A673 (cell line): ENCODE results near the gene PEX1. TPM values are rescaled to one million over a fixed set of nuclear protein-coding genes. Genes with fewer than 3 reads are reported as not detected.

Experiments
- BruUV-seq: library from RNA; stranded (reverse); fragments of 400-500 nt; replicated peaks from 2 replicates; lab custom pipeline; 2021; lab: Mats Ljungman, UMichigan
- CTCF ChIA-PET: fragments of 300-600 bp; sonication (Branson Sonifier 250); formaldehyde crosslinking; loops from one replicate; lab custom pipeline; 2022; ENCODE audit warnings: antibody characterized with exemption; lab: Charles Lee
- POLR2A ChIA-PET: fragments of 300-600 bp; sonication (Branson Sonifier 250); formaldehyde crosslinking; loops from one replicate; lab custom pipeline; 2022; ENCODE audit warnings: antibody characterized with exemption; ENCODE audit not compliant: low non-redundant PET; lab: Charles Lee
- DNase-seq: peaks from one replicate; pipeline ENCODE4 v3.0.0-alpha.2; 2015; ENCODE audit warnings: low spot score
- H3K27ac ChIP-seq: fragments of 200-600 bp; sonication (generic); 2 replicates; pipeline ENCODE4 v1.5.1; 2016; ENCODE audit warnings: mixed run types, low read depth, mild to moderate bottlenecking, mixed read lengths, antibody characterized with exemption, low read length; ENCODE audit not compliant: poor library complexity, severe bottlenecking
- H3K27me3 ChIP-seq: fragments of 200-600 bp; sonication (generic); replicated peaks from 2 replicates; pipeline ENCODE4 v1.6.1; 2017; ENCODE audit warnings: mixed run types, low read depth, mild to moderate bottlenecking, mixed read lengths, antibody characterized with exemption, low read length; ENCODE audit not compliant: insufficient read depth, poor library complexity
- H3K36me3 ChIP-seq: fragments of 200-600 bp; sonication (generic); 2 replicates; pipeline ENCODE4 v1.6.1; 2016; ENCODE audit warnings: mixed run types, mild to moderate bottlenecking, mixed read lengths, antibody characterized with exemption, low read length; ENCODE audit not compliant: insufficient read depth, poor library complexity, severe bottlenecking
- H3K4me1 ChIP-seq: fragments of 200-600 bp; sonication (generic); 2 replicates; pipeline ENCODE4 v1.6.1; 2017; ENCODE audit warnings: mixed run types, mild to moderate bottlenecking, mixed read lengths, antibody characterized with exemption, low read length; ENCODE audit not compliant: insufficient read depth, poor library complexity, severe bottlenecking
- H3K4me3 ChIP-seq: fragments of 200-600 bp; sonication (generic); 2 replicates; pipeline ENCODE4 v1.5.1; 2016; ENCODE audit warnings: low read depth, mixed run types, mild to moderate bottlenecking, mixed read lengths, low read length; ENCODE audit not compliant: poor library complexity, severe bottlenecking
- H3K9me3 ChIP-seq: fragments of 200-600 bp; sonication (generic); 2 replicates; pipeline ENCODE4 v1.6.1; 2016; ENCODE audit warnings: mixed run types, low read depth, mild to moderate bottlenecking, mixed read lengths, antibody characterized with exemption, low read length; ENCODE audit not compliant: poor library complexity, severe bottlenecking
- EZH2 ChIP-seq: fragments of 200-600 bp; sonication (generic); IDR thresholded peaks from 2 replicates; pipeline ENCODE4 v1.6.1; 2017; ENCODE audit warnings: borderline replicate concordance, low read depth, mild to moderate bottlenecking, mixed read lengths, antibody characterized with exemption, low read length; ENCODE audit not compliant: poor library complexity, severe bottlenecking
- intact Hi-C: fragments of 100-400 bp; cut with micrococcal nuclease; formaldehyde crosslinking; loops from one replicate; pipeline ENCODE4 v1.10.0; 2022; ENCODE audit not compliant: unreplicated experiment
- total RNA-seq: library from RNA; stranded (reverse); gene quantifications from 2 replicates; pipeline ENCODE4 v1.2.3, GENCODE V29; 2021
- TF ChIP-seq, protein P1 (sequence below): fragments of 300-800, 200-600 bp; sonication (generic); conservative IDR thresholded peaks from 2 replicates; pipeline ENCODE4 v1.5.1; 2017; ENCODE audit warnings: low read depth, mild to moderate bottlenecking, antibody characterized with exemption, low read length, moderate library complexity, mixed read lengths

The PEX1 gene
- total RNA-seq, 1 experiment from 2014 or later, result 9.0 TPM

DNA sequence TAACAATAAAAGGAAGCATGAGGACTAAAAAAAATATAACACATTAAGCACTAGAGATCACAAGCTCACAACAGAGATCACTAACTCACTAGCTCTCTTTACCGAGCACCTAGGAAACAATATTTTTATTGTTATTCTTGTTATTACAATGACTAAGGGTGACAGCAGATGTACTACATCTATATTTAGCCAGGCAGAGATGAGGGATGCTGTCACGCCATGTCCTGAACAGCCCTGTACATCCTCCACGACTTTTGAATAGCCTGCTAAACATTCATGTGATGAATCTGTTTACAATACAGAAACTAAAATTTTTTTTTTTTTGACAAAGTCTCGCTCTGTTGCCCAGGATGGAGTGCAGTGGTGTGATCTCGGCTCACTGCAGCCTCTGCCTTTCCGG lies 39.1 kb upstream of the PEX1 start:
- Histone ChIP-seq H3K4me3 (no peak overlapping the region), H3K36me3 (peaks cover 53% of the 10 kb centered on the region), H3K9me3 (no peaks in the 10 kb centered on the region), H3K27ac (no peak overlapping the region), H3K27me3 (no peaks in the 10 kb centered on the region), H3K4me1 (no peaks in the 10 kb centered on the region)
- ChIA-PET POLR2A (no interaction called here), CTCF (no interaction called here)
- no TSS peak for BruUV-seq
- DNase-seq, result no peak
- intact Hi-C loops, result no loop called here
- TF ChIP-seq, protein P1, sequence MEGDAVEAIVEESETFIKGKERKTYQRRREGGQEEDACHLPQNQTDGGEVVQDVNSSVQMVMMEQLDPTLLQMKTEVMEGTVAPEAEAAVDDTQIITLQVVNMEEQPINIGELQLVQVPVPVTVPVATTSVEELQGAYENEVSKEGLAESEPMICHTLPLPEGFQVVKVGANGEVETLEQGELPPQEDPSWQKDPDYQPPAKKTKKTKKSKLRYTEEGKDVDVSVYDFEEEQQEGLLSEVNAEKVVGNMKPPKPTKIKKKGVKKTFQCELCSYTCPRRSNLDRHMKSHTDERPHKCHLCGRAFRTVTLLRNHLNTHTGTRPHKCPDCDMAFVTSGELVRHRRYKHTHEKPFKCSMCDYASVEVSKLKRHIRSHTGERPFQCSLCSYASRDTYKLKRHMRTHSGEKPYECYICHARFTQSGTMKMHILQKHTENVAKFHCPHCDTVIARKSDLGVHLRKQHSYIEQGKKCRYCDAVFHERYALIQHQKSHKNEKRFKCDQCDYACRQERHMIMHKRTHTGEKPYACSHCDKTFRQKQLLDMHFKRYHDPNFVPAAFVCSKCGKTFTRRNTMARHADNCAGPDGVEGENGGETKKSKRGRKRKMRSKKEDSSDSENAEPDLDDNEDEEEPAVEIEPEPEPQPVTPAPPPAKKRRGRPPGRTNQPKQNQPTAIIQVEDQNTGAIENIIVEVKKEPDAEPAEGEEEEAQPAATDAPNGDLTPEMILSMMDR, result no peak
- TF ChIP-seq EZH2, result no peak

DNA sequence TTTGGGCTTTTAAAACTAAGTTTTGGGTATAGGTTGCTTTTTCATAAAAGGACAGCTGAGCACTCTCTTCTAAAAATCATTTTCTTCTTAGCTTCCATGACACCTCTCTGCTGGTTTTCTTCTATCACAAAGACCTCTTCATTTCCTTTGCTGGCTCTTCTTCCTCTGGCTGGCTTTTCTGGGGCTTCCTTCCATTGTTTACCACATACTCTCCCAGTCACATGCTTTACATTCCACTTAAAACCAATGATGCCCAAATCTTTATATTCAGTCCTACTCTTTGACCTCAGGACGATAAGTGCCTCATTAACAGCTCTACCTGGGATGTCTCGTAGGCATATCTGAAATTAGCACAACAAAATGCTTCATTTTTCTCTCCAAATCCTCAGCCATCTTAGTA lies 35.0 kb upstream of the PEX1 start:
- no peak for DNase-seq
- no peaks in the 10 kb centered on the region for H3K9me3 ChIP-seq
- BruUV-seq, result no TSS peak
- no peak for TF ChIP-seq EZH2
- ChIA-PET POLR2A (no interaction called here), CTCF (no interaction called here)
- intact Hi-C loops, result no loop called here
- H3K4me3 ChIP-seq, result no peak overlapping the region
- H3K36me3 ChIP-seq, result peaks cover 55% of the 10 kb centered on the region
- H3K27ac ChIP-seq, result no peak overlapping the region
- H3K27me3 ChIP-seq, result no peaks in the 10 kb centered on the region
- no peaks in the 10 kb centered on the region for H3K4me1 ChIP-seq

DNA sequence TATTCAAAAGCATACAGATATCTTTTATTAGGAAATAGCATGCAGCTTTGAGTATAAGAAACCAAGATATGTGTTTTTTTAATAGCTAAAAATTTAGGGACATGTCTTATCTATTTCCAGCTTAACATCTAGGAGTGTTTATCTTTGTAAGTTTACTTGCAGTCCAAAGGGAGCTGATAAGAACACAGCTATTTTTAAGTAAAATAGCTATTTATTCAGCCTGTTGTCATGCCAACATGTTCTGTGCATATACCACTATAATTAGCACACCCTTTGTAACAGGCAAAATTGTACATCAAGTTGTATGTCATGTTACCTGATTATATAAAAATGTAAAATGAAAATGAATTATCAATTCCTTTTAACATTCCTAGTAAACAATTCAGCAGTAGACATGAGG lies 32.3 kb upstream of the PEX1 start:
- ChIA-PET POLR2A (no interaction called here), CTCF (no interaction called here)
- no peaks in the 10 kb centered on the region for H3K9me3 ChIP-seq
- no TSS peak for BruUV-seq
- H3K27me3 ChIP-seq, result no peaks in the 10 kb centered on the region
- no peak overlapping the region for H3K4me3 ChIP-seq
- H3K4me1 ChIP-seq, result no peaks in the 10 kb centered on the region
- no peak overlapping the region for H3K27ac ChIP-seq
- peaks cover 29% of the 10 kb centered on the region for H3K36me3 ChIP-seq
- no peak for DNase-seq
- intact Hi-C loops, result no loop called here
- TF ChIP-seq EZH2, result no peak
- TF ChIP-seq, protein P1, result no peak

DNA sequence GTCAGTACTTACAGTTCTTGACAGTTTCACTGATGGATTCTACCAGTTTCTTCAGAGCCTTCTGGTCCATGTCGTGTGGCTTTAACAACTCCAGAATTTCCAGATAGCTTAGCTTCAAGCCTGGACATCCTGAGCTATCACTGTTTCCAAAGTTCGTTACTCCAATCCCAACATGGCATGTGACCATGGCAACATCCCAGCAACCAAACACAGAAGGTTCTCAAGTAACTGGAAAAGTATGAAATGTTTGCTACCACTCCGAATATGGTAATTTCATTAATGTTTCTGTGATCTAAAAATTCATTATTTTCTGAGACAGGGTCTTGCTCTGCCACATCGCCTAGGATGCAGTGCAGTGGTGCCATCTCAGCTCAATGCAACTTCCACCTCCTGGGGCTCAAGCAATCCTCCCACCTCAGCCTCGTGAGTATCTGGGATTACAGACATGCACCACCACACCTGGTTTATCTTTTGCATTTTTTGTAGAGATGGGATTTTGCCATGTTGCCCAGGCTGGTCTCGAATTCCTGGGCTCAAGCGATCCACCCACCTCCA lies 29.6 kb upstream of the PEX1 start:
- POLR2A ChIA-PET, result no interaction called here
- no peak for DNase-seq
- no peaks in the 10 kb centered on the region for H3K9me3 ChIP-seq
- BruUV-seq, result no TSS peak
- H3K27ac ChIP-seq, result no peak overlapping the region
- intact Hi-C loops, result no loop called here
- no peak overlapping the region for H3K4me3 ChIP-seq
- H3K27me3 ChIP-seq, result no peaks in the 10 kb centered on the region
- CTCF ChIA-PET, result no interaction called here
- no peak for TF ChIP-seq EZH2
- TF ChIP-seq, protein P1, result no peak
- H3K36me3 ChIP-seq, result peaks cover 16% of the 10 kb centered on the region
- no peaks in the 10 kb centered on the region for H3K4me1 ChIP-seq
